HCT116 (cell line): Measurements from ENCODE around the gene C3orf20. TPM values are rescaled to one million over a fixed set of nuclear protein-coding genes. Genes with fewer than 3 reads are reported as not detected.

Source experiments
- ATAC-seq: fragments of 200-7000 bp; cut with Tn5 transposase; 2 replicates; pipeline ENCODE4 v1.9.1; 2020; ENCODE audit warnings: mild to moderate bottlenecking, moderate library complexity
- BruUV-seq: library from RNA; stranded (reverse); fragments of 400-500 nt; replicated peaks from 2 replicates; lab custom pipeline; 2021; lab: Mats Ljungman, UMichigan
- CTCF ChIA-PET: fragments of 300-600 bp; sonication (Branson Sonifier 250); formaldehyde crosslinking; loops from one replicate; lab custom pipeline; 2021; ENCODE audit warnings: antibody characterized with exemption; lab: Charles Lee
- POLR2A ChIA-PET: fragments of 300-600, 350-600 bp; sonication (Branson Sonifier 250); formaldehyde crosslinking; loops from one replicate; lab custom pipeline; 2021; ENCODE audit warnings: antibody characterized with exemption; lab: Charles Lee
- RAD21 ChIA-PET, 2 experiments: fragments of 300-600 bp; sonication (Branson Sonifier 250); formaldehyde crosslinking; loops; one replicate each; lab custom pipeline; 2023; ENCODE audit warnings: low total read pairs in 2 of 2; ENCODE audit not compliant: uncharacterized antibody in 2 of 2, unreplicated experiment in 2 of 2, low non-redundant PET in 1 of 2; lab: Charles Lee
- DNase-seq: peaks from one replicate; pipeline ENCODE4 v3.0.0-alpha.2; 2010; ENCODE audit warnings: low read depth, low spot score
- H2AFZ ChIP-seq: fragments of 200-600 bp; shearing (Covaris generic), sonication (generic); 2 replicates; pipeline ENCODE4 v1.6.1; 2017; ENCODE audit warnings: low read depth, mixed run types, mixed read lengths, antibody characterized with exemption, low read length; ENCODE audit not compliant: poor library complexity, severe bottlenecking
- H3K27ac ChIP-seq: 2 replicates; pipeline ENCODE4 v1.5.1; 2012; ENCODE audit warnings: low read depth, low read length
- H3K27me3 ChIP-seq: fragments of 200-600 bp; sonication (generic); 2 replicates; pipeline ENCODE4 v1.6.1; 2016; ENCODE audit warnings: mixed run types, low read length, mixed read lengths; ENCODE audit not compliant: insufficient read depth
- H3K36me3 ChIP-seq, 2 experiments: fragments of 200-500 bp in 1 of 2; fragments of 200-600 bp in 1 of 2; sonication (Bioruptor generic) in 1 of 2; sonication (generic) in 1 of 2; 2 replicates each; pipeline versions ENCODE4 v1.5.1 to v1.6.1; 2014 to 2016; ENCODE audit warnings: low read length in 2 of 2, inconsistent platforms in 1 of 2, mixed read lengths in 1 of 2, mixed run types in 1 of 2; ENCODE audit not compliant: insufficient read depth in 2 of 2, control insufficient read depth in 1 of 2
- H3K4me1 ChIP-seq, 2 experiments: fragments of 200-600 bp in 1 of 2; sonication (generic) in 1 of 2; 2 replicates each; pipeline versions ENCODE4 v1.5.1 to v1.6.1; 2012 to 2017; ENCODE audit warnings: low read length in 2 of 2, inconsistent platforms in 1 of 2, mild to moderate bottlenecking in 1 of 2, mixed read lengths in 1 of 2, mixed run types in 1 of 2, moderate library complexity in 1 of 2; ENCODE audit not compliant: insufficient read depth in 2 of 2, control insufficient read depth in 1 of 2
- H3K4me2 ChIP-seq: fragments of 200-600 bp; sonication (generic); 2 replicates; pipeline ENCODE4 v1.6.1; 2017; ENCODE audit warnings: mixed run types, low read length, mixed read lengths
- H3K4me3 ChIP-seq, 2 experiments: fragments of 200-600 bp in 1 of 2; sonication (generic) in 1 of 2; replicated peaks in 1 of 2; 2 replicates each; pipeline ENCODE4 v1.5.1; 2011 to 2016; ENCODE audit warnings: low read length in 2 of 2, control low read depth in 1 of 2, low read depth in 1 of 2, mild to moderate bottlenecking in 1 of 2, mixed read lengths in 1 of 2, mixed run types in 1 of 2
- H3K79me2 ChIP-seq: fragments of 200-600 bp; sonication (generic); 2 replicates; pipeline ENCODE4 v1.6.1; 2017; ENCODE audit warnings: mild to moderate bottlenecking, mixed run types, low read length, moderate library complexity, mixed read lengths; ENCODE audit not compliant: insufficient read depth
- H3K9ac ChIP-seq: fragments of 200-600 bp; sonication (generic); 2 replicates; pipeline ENCODE4 v1.6.1; 2016; ENCODE audit warnings: low read length, mixed read lengths
- H3K9me2 ChIP-seq: fragments of 200-600 bp; sonication (generic), shearing (Covaris generic); 2 replicates; pipeline ENCODE4 v1.6.1; 2017; ENCODE audit warnings: mixed run types, mild to moderate bottlenecking, moderate library complexity; ENCODE audit not compliant: insufficient read depth
- H3K9me3 ChIP-seq, 2 experiments: fragments of 200-500 bp in 1 of 2; fragments of 200-600 bp in 1 of 2; sonication (Bioruptor generic) in 1 of 2; sonication (generic) in 1 of 2; 2 replicates each; pipeline ENCODE4 v1.6.1; 2014 to 2017; ENCODE audit warnings: low read length in 2 of 2, mixed read lengths in 2 of 2, inconsistent platforms in 1 of 2, low read depth in 1 of 2, mild to moderate bottlenecking in 1 of 2, mixed run types in 1 of 2, moderate library complexity in 1 of 2; ENCODE audit not compliant: control insufficient read depth in 1 of 2, insufficient read depth in 1 of 2
- H4K20me1 ChIP-seq: fragments of 200-600 bp; sonication (generic), shearing (Covaris generic); 2 replicates; pipeline ENCODE4 v1.6.1; 2017; ENCODE audit warnings: mixed run types, mild to moderate bottlenecking, moderate library complexity; ENCODE audit not compliant: insufficient read depth
- CBX3 ChIP-seq: IDR thresholded peaks from 2 replicates; pipeline ENCODE4 v1.6.1; 2012; ENCODE audit warnings: low read depth
- CEBPB ChIP-seq: IDR thresholded peaks from 2 replicates; pipeline ENCODE4 v1.6.1; 2012; ENCODE audit warnings: low read depth
- EGR1 ChIP-seq: IDR thresholded peaks from 2 replicates; pipeline ENCODE4 v1.6.1; 2012; ENCODE audit warnings: low read depth
- ELF1 ChIP-seq: IDR thresholded peaks from 2 replicates; pipeline ENCODE4 v1.6.1; 2012; ENCODE audit warnings: low read depth, borderline replicate concordance
- EZH2 ChIP-seq: fragments of 200-600 bp; sonication (generic); IDR thresholded peaks from 2 replicates; pipeline ENCODE4 v1.6.1; 2017; ENCODE audit warnings: antibody characterized with exemption, mixed run types
- EZH2phosphoT487 ChIP-seq: fragments of 200-600 bp; IDR thresholded peaks from 2 replicates; pipeline ENCODE4 v1.6.1; 2018; ENCODE audit warnings: antibody characterized with exemption, borderline replicate concordance
- JUND ChIP-seq: IDR thresholded peaks from 2 replicates; pipeline ENCODE4 v1.6.1; 2012
- POLR2AphosphoS5 ChIP-seq: IDR thresholded peaks from 2 replicates; pipeline ENCODE4 v1.6.1; 2011; ENCODE audit warnings: mild to moderate bottlenecking, low read depth, low read length, moderate library complexity
- TCF7L2 ChIP-seq: IDR thresholded peaks from 2 replicates; pipeline ENCODE4 v1.7.0; 2011; ENCODE audit warnings: borderline replicate concordance, inconsistent platforms; ENCODE audit not compliant: insufficient read depth, insufficient read length; ENCODE audit errors: extremely low read depth
- ZNF274 ChIP-seq: fragments of 200-500 bp; sonication (Bioruptor generic); IDR thresholded peaks from 2 replicates; pipeline ENCODE4 v1.6.1; 2014; ENCODE audit warnings: mild to moderate bottlenecking, low read depth, low read length, inconsistent platforms
- intact Hi-C: fragments of 100-400 bp; cut with micrococcal nuclease; formaldehyde crosslinking; loops from 2 replicates; pipeline ENCODE4 v1.10.0; 2022
- total RNA-seq: library from RNA; stranded (reverse); gene quantifications from one replicate; pipeline ENCODE4 v1.2.1, GENCODE V29; 2021; ENCODE audit not compliant: unreplicated experiment
- TF ChIP-seq, protein P1 (sequence below): IDR thresholded peaks from 2 replicates; pipeline ENCODE4 v1.6.1; 2012
- TF ChIP-seq, protein P2 (sequence below): IDR thresholded peaks from 2 replicates; pipeline ENCODE4 v1.6.1; 2012; ENCODE audit warnings: low read depth
- TF ChIP-seq, protein P3 (sequence below): IDR thresholded peaks from 2 replicates; pipeline ENCODE4 v1.6.1; 2011; ENCODE audit warnings: mild to moderate bottlenecking, low read length, moderate library complexity; ENCODE audit not compliant: insufficient replicate concordance; ENCODE audit errors: extremely low read depth

The C3orf20 gene
- total RNA-seq, 1 experiment from 2014 or later, result 0.20 TPM

DNA sequence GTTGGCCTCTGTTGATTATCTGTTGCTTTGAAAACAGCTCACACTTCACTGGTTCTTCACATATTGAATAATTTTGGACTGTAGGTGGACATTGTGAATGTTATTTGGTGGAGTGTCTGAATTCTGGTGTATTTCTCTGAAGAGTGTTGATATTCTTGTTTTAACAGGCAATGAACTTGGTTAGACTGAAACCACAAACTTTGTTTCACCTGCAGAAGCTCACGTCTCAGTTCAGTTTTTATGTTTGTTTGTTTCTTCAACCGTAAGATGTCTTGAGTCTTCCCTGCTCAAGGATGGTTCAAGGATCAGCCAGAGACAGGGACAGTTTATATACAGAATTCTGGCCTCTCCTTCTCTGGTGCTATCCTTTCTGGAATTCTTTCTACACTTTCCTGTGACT, 43.6 kb downstream of the C3orf20 start:
- CTCF ChIA-PET, result no interaction called here
- no peaks in the 10 kb centered on the region for H4K20me1 ChIP-seq
- H3K4me2 ChIP-seq, result no peak overlapping the region
- ATAC-seq (no peak), DNase-seq (no peak)
- H3K9me2 ChIP-seq, result no peaks in the 10 kb centered on the region
- intact Hi-C loops, result no loop called here
- no peak overlapping the region for H3K27ac ChIP-seq
- H3K79me2 ChIP-seq, result no peaks in the 10 kb centered on the region
- no peak for TF ChIP-seq EGR1
- TF ChIP-seq ELF1, result no peak
- TF ChIP-seq TCF7L2, result no peak
- no peak for TF ChIP-seq CEBPB
- TF ChIP-seq JUND, result no peak
- TF ChIP-seq, protein P1, sequence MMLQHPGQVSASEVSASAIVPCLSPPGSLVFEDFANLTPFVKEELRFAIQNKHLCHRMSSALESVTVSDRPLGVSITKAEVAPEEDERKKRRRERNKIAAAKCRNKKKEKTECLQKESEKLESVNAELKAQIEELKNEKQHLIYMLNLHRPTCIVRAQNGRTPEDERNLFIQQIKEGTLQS, result no peak
- TF ChIP-seq EZH2phosphoT487, result no peak
- TF ChIP-seq, protein P2, sequence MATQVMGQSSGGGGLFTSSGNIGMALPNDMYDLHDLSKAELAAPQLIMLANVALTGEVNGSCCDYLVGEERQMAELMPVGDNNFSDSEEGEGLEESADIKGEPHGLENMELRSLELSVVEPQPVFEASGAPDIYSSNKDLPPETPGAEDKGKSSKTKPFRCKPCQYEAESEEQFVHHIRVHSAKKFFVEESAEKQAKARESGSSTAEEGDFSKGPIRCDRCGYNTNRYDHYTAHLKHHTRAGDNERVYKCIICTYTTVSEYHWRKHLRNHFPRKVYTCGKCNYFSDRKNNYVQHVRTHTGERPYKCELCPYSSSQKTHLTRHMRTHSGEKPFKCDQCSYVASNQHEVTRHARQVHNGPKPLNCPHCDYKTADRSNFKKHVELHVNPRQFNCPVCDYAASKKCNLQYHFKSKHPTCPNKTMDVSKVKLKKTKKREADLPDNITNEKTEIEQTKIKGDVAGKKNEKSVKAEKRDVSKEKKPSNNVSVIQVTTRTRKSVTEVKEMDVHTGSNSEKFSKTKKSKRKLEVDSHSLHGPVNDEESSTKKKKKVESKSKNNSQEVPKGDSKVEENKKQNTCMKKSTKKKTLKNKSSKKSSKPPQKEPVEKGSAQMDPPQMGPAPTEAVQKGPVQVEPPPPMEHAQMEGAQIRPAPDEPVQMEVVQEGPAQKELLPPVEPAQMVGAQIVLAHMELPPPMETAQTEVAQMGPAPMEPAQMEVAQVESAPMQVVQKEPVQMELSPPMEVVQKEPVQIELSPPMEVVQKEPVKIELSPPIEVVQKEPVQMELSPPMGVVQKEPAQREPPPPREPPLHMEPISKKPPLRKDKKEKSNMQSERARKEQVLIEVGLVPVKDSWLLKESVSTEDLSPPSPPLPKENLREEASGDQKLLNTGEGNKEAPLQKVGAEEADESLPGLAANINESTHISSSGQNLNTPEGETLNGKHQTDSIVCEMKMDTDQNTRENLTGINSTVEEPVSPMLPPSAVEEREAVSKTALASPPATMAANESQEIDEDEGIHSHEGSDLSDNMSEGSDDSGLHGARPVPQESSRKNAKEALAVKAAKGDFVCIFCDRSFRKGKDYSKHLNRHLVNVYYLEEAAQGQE, result no peak
- no peak for TF ChIP-seq CBX3
- TF ChIP-seq POLR2AphosphoS5, result no peak
- TF ChIP-seq, protein P3, sequence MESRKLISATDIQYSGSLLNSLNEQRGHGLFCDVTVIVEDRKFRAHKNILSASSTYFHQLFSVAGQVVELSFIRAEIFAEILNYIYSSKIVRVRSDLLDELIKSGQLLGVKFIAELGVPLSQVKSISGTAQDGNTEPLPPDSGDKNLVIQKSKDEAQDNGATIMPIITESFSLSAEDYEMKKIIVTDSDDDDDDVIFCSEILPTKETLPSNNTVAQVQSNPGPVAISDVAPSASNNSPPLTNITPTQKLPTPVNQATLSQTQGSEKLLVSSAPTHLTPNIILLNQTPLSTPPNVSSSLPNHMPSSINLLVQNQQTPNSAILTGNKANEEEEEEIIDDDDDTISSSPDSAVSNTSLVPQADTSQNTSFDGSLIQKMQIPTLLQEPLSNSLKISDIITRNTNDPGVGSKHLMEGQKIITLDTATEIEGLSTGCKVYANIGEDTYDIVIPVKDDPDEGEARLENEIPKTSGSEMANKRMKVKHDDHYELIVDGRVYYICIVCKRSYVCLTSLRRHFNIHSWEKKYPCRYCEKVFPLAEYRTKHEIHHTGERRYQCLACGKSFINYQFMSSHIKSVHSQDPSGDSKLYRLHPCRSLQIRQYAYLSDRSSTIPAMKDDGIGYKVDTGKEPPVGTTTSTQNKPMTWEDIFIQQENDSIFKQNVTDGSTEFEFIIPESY, result no peak
- TF ChIP-seq ZNF274, result no peak
- no peak for TF ChIP-seq EZH2
- H3K4me3 ChIP-seq, result no peak overlapping the region
- no peaks in the 10 kb centered on the region for H3K9me3 ChIP-seq
- H2AFZ ChIP-seq, result no peak overlapping the region
- H3K9ac ChIP-seq, result no peak overlapping the region
- no TSS peak for BruUV-seq
- H3K27me3 ChIP-seq, result no peaks in the 10 kb centered on the region
- RAD21 ChIA-PET, result no interaction called here
- H3K36me3 ChIP-seq, result no peaks in the 10 kb centered on the region
- POLR2A ChIA-PET, result no interaction called here
- peaks cover 0 to 8% of the 10 kb centered on the region in 2 experiments; a peak in 1 of 4 replicates for H3K4me1 ChIP-seq
